Liver (tissue), 3 donors: ENCODE measurements around the gene TIGD2.

ENCODE experiments used
- CTCF ChIP-seq: fragments of 150-350 bp; IDR thresholded peaks from 2 replicates; pipeline ENCODE4 v1.5.1; 2017; ENCODE audit warnings: improper control_type of control experiment, low read depth, low read length; ENCODE audit not compliant: missing input control
- EGR1 ChIP-seq, 2 donors: IDR thresholded peaks; 2 replicates each; pipeline ENCODE4 v1.6.1; 2016 to 2018; ENCODE audit warnings: antibody characterized with exemption in 2 of 2, low read depth in 2 of 2
- FOXA1 ChIP-seq: IDR thresholded peaks from 2 replicates; pipeline ENCODE4 v1.6.1; 2016; ENCODE audit warnings: antibody characterized with exemption
- MAX ChIP-seq: IDR thresholded peaks from 2 replicates; pipeline ENCODE4 v1.6.1; 2016; ENCODE audit warnings: antibody characterized with exemption
- RAD21 ChIP-seq, 2 donors: IDR thresholded peaks; 2 replicates each; pipeline ENCODE4 v1.6.1; 2016; ENCODE audit warnings: antibody characterized with exemption in 2 of 2, mild to moderate bottlenecking in 2 of 2
- REST ChIP-seq: IDR thresholded peaks from 2 replicates; pipeline ENCODE4 v1.6.1; 2016; ENCODE audit warnings: antibody characterized with exemption, mild to moderate bottlenecking
- SP1 ChIP-seq: IDR thresholded peaks from 2 replicates; pipeline ENCODE4 v1.6.1; 2018; ENCODE audit warnings: antibody characterized with exemption, mild to moderate bottlenecking
- YY1 ChIP-seq: IDR thresholded peaks from 2 replicates; pipeline ENCODE4 v1.6.1; 2016; ENCODE audit warnings: antibody characterized with exemption, mild to moderate bottlenecking
- donor health status: healthy.
- donor health status: healthy.

GRCh38 chr4:89064848-89065247, 46.5 kb upstream of the TIGD2 start:
- TF ChIP-seq CTCF (no peak), RAD21 (IDR thresholded peaks at IDR 0.05) (no peak), FOXA1 (no peak), EGR1 (IDR thresholded peaks at IDR 0.05; ENCODE audit: low read depth in 2 of 2) (no peak), SP1 (no peak), YY1 (no peak), REST (no peak), MAX (no peak)
